KMS-11 (cell line): ENCODE results near the gene TADA1.

Experiments used
- H2AFZ ChIP-seq: fragments of 200-600 bp; sonication (generic); 2 replicates; pipeline ENCODE4 v1.6.1; 2016; ENCODE audit warnings: antibody characterized with exemption, mixed run types, low read depth
- H3K27ac ChIP-seq: fragments of 200-600 bp; sonication (generic); 2 replicates; pipeline ENCODE4 v1.6.1; 2016; ENCODE audit warnings: mild to moderate bottlenecking, mixed run types
- H3K27me3 ChIP-seq: fragments of 200-600 bp; sonication (generic); 2 replicates; pipeline ENCODE4 v1.6.1; 2017; ENCODE audit warnings: mild to moderate bottlenecking, low read depth, mixed run types, moderate library complexity; ENCODE audit not compliant: insufficient read depth
- H3K36me3 ChIP-seq: fragments of 200-600 bp; sonication (generic); 2 replicates; pipeline ENCODE4 v1.6.1; 2017; ENCODE audit warnings: mild to moderate bottlenecking, mixed run types; ENCODE audit not compliant: insufficient read depth
- H3K4me1 ChIP-seq: fragments of 200-600 bp; sonication (generic); 2 replicates; pipeline ENCODE4 v1.6.1; 2016; ENCODE audit warnings: mild to moderate bottlenecking, low read depth, mixed run types; ENCODE audit not compliant: poor library complexity, severe bottlenecking
- H3K4me2 ChIP-seq: fragments of 200-600 bp; sonication (generic); 2 replicates; pipeline ENCODE4 v1.7.0; 2016; ENCODE audit warnings: mild to moderate bottlenecking, mixed run types
- H3K4me3 ChIP-seq: fragments of 200-600 bp; sonication (generic); IDR thresholded peaks from 2 replicates; pipeline ENCODE4 v1.6.1; 2017; ENCODE audit warnings: low read depth, low read length, mixed read lengths; ENCODE audit not compliant: insufficient read depth
- H3K79me2 ChIP-seq: fragments of 200-600 bp; sonication (generic); 2 replicates; pipeline ENCODE4 v1.6.1; 2016; ENCODE audit warnings: low read depth, mixed run types; ENCODE audit not compliant: insufficient read depth
- H3K9ac ChIP-seq: fragments of 200-600 bp; sonication (generic); 2 replicates; pipeline ENCODE4 v1.6.1; 2016; ENCODE audit warnings: mild to moderate bottlenecking, mixed run types
- H4K20me1 ChIP-seq: fragments of 200-600 bp; sonication (generic); 2 replicates; pipeline ENCODE4 v1.6.1; 2016; ENCODE audit warnings: mild to moderate bottlenecking, mixed run types; ENCODE audit not compliant: insufficient read depth
- TF ChIP-seq, protein P1 (sequence below): fragments of 200-600 bp; sonication (generic); conservative IDR thresholded peaks from 2 replicates; pipeline ENCODE4 v1.6.1; 2017; ENCODE audit warnings: low read depth, mild to moderate bottlenecking, antibody characterized with exemption, low read length, moderate library complexity, mixed read lengths

Gene TADA1

DNA sequence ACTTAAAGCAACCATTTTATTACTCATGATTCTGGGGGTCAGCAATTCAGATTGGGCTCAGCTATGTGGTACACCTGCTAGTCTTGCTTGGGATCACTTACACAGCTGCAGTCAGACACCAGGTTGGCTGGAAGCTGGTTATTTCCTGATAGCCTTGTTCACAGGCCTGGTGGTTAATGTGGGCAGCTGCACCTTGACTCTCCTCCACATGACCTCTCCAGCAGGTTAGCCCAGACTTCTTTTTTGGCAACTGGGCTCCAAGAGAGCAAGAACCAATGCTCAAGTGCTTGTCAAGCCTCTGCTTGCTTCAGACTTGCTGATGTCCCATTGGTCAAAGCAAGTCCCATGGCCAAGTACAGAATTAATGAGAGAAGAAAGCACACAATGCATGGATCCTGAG is 48.6 kb downstream of the TADA1 start:
- H3K36me3 ChIP-seq = no peaks in the 10 kb centered on the region
- H4K20me1 ChIP-seq = no peaks in the 10 kb centered on the region
- no peak overlapping the region for H3K4me2 ChIP-seq
- H3K79me2 ChIP-seq = no peaks in the 10 kb centered on the region
- no peak overlapping the region for H3K4me3 ChIP-seq
- no peak overlapping the region for H3K9ac ChIP-seq
- H3K4me1 ChIP-seq = peaks cover 4% of the 10 kb centered on the region
- no peak overlapping the region for H3K27ac ChIP-seq
- no peak overlapping the region for H2AFZ ChIP-seq
- no peaks in the 10 kb centered on the region for H3K27me3 ChIP-seq
- TF ChIP-seq, protein P1, sequence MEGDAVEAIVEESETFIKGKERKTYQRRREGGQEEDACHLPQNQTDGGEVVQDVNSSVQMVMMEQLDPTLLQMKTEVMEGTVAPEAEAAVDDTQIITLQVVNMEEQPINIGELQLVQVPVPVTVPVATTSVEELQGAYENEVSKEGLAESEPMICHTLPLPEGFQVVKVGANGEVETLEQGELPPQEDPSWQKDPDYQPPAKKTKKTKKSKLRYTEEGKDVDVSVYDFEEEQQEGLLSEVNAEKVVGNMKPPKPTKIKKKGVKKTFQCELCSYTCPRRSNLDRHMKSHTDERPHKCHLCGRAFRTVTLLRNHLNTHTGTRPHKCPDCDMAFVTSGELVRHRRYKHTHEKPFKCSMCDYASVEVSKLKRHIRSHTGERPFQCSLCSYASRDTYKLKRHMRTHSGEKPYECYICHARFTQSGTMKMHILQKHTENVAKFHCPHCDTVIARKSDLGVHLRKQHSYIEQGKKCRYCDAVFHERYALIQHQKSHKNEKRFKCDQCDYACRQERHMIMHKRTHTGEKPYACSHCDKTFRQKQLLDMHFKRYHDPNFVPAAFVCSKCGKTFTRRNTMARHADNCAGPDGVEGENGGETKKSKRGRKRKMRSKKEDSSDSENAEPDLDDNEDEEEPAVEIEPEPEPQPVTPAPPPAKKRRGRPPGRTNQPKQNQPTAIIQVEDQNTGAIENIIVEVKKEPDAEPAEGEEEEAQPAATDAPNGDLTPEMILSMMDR = no peak

DNA sequence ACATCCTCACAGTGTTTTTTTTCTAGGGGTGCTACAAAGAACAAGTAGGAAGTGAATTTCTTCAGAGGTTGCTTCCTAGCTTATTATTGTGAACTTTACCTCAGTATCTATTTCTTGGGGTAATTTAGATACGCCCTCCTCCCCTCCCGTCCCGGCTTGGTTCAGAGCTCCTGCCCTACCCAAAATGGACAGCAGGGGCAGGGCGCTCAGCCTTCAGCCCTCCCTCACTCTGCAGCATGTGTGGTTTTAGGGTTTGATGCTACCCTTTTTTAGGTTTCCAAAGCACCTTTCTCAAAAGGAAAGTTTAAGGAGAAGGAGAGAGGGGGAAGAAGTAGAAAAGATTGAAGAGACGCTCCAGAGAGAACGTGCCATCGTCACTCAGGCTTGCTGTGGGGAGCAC is 53.7 kb downstream of the TADA1 start:
- Histone ChIP-seq H2AFZ (no peak overlapping the region), H3K4me3 (no peak overlapping the region), H3K4me2 (no peak overlapping the region), H3K4me1 (no peaks in the 10 kb centered on the region), H3K27me3 (no peaks in the 10 kb centered on the region), H3K27ac (no peak overlapping the region), H3K79me2 (no peaks in the 10 kb centered on the region), H4K20me1 (no peaks in the 10 kb centered on the region), H3K36me3 (no peaks in the 10 kb centered on the region), H3K9ac (no peak overlapping the region)
- TF ChIP-seq, protein P1 = peak; percentile 43; the same call in 1 of the 2 replicates

DNA sequence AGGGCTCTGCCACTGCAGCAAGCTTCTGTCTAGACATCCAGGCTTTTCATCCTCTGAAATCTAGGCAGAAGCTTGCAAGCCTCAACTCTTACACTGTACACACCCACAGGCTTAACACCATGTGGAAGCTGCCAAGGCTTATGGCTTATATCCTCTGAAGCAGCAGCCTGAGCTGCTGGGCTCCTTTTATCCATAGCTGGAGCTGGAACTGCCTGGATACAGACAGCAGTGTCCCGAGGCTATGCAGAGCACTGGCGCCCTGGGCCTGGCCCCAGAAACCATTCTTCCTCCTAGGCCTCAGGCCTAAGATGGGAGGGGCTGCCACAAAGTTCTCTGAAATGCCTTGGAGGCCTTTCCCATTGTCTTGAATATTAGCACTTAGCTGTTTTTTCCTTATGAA is 56.1 kb downstream of the TADA1 start:
- Histone ChIP-seq H3K4me1 (no peaks in the 10 kb centered on the region), H3K9ac (no peak overlapping the region), H3K27ac (no peak overlapping the region), H3K36me3 (no peaks in the 10 kb centered on the region), H2AFZ (no peak overlapping the region), H4K20me1 (no peaks in the 10 kb centered on the region), H3K4me3 (no peak overlapping the region), H3K4me2 (no peak overlapping the region), H3K27me3 (no peaks in the 10 kb centered on the region), H3K79me2 (no peaks in the 10 kb centered on the region)
- TF ChIP-seq, protein P1 = no peak

DNA sequence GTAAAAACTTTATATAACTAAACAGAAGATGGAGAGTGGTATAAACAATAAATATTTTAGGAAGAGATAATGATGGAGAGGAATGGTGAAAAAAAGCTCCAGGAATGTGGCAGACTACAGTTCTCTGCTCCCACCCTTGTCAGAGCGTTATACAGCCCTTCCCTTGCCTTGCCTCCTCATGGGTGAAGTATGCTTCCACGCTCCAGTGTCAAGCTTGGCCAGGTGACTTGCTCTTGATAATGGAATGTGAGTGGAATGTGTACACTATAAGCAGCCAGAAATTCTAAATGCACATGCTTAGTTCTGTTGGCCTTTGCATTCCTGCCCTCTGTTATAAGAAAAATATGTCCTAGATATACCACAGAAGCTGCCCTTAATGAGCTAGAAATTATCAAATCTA is 61.5 kb downstream of the TADA1 start:
- TF ChIP-seq, protein P1 = no peak
- H3K79me2 ChIP-seq = no peaks in the 10 kb centered on the region
- no peaks in the 10 kb centered on the region for H3K27me3 ChIP-seq
- no peaks in the 10 kb centered on the region for H3K4me1 ChIP-seq
- no peak overlapping the region for H3K4me3 ChIP-seq
- no peak overlapping the region for H3K4me2 ChIP-seq
- no peak overlapping the region for H3K27ac ChIP-seq
- no peak overlapping the region for H3K9ac ChIP-seq
- no peaks in the 10 kb centered on the region for H3K36me3 ChIP-seq
- H4K20me1 ChIP-seq = no peaks in the 10 kb centered on the region
- no peak overlapping the region for H2AFZ ChIP-seq
